Measurements from ENCODE around the gene SSBP2. TPM values are rescaled to one million over a fixed set of nuclear protein-coding genes. Genes with fewer than 3 reads are reported as not detected.

The SSBP2 gene
- total and polyA plus RNA-seq, 2 of the 8 experiments (the other 6 are each of a cell fraction or from before 2014, with no cell fraction given) = 21.5 to 36.2 TPM

DNA sequence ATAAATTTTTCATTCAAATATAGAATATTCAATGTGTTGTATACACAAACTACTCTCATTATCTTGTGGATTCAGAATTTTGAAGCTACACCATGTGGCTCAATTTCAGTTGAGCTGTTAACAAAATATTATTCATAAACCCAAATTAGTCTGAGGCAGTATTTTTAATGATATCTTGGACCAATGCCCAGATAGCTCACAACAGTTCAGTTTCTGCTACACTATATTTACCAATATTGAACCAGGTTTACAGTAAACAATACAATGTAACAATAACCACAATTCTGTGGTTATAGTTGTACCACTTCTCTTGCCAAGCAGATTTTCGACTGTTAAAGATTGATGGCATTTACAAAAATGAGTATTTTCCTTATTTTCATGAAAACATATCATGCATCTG lies 99.9 kb downstream of the SSBP2 start (continued):
- TF ChIP-seq, protein P1, sequence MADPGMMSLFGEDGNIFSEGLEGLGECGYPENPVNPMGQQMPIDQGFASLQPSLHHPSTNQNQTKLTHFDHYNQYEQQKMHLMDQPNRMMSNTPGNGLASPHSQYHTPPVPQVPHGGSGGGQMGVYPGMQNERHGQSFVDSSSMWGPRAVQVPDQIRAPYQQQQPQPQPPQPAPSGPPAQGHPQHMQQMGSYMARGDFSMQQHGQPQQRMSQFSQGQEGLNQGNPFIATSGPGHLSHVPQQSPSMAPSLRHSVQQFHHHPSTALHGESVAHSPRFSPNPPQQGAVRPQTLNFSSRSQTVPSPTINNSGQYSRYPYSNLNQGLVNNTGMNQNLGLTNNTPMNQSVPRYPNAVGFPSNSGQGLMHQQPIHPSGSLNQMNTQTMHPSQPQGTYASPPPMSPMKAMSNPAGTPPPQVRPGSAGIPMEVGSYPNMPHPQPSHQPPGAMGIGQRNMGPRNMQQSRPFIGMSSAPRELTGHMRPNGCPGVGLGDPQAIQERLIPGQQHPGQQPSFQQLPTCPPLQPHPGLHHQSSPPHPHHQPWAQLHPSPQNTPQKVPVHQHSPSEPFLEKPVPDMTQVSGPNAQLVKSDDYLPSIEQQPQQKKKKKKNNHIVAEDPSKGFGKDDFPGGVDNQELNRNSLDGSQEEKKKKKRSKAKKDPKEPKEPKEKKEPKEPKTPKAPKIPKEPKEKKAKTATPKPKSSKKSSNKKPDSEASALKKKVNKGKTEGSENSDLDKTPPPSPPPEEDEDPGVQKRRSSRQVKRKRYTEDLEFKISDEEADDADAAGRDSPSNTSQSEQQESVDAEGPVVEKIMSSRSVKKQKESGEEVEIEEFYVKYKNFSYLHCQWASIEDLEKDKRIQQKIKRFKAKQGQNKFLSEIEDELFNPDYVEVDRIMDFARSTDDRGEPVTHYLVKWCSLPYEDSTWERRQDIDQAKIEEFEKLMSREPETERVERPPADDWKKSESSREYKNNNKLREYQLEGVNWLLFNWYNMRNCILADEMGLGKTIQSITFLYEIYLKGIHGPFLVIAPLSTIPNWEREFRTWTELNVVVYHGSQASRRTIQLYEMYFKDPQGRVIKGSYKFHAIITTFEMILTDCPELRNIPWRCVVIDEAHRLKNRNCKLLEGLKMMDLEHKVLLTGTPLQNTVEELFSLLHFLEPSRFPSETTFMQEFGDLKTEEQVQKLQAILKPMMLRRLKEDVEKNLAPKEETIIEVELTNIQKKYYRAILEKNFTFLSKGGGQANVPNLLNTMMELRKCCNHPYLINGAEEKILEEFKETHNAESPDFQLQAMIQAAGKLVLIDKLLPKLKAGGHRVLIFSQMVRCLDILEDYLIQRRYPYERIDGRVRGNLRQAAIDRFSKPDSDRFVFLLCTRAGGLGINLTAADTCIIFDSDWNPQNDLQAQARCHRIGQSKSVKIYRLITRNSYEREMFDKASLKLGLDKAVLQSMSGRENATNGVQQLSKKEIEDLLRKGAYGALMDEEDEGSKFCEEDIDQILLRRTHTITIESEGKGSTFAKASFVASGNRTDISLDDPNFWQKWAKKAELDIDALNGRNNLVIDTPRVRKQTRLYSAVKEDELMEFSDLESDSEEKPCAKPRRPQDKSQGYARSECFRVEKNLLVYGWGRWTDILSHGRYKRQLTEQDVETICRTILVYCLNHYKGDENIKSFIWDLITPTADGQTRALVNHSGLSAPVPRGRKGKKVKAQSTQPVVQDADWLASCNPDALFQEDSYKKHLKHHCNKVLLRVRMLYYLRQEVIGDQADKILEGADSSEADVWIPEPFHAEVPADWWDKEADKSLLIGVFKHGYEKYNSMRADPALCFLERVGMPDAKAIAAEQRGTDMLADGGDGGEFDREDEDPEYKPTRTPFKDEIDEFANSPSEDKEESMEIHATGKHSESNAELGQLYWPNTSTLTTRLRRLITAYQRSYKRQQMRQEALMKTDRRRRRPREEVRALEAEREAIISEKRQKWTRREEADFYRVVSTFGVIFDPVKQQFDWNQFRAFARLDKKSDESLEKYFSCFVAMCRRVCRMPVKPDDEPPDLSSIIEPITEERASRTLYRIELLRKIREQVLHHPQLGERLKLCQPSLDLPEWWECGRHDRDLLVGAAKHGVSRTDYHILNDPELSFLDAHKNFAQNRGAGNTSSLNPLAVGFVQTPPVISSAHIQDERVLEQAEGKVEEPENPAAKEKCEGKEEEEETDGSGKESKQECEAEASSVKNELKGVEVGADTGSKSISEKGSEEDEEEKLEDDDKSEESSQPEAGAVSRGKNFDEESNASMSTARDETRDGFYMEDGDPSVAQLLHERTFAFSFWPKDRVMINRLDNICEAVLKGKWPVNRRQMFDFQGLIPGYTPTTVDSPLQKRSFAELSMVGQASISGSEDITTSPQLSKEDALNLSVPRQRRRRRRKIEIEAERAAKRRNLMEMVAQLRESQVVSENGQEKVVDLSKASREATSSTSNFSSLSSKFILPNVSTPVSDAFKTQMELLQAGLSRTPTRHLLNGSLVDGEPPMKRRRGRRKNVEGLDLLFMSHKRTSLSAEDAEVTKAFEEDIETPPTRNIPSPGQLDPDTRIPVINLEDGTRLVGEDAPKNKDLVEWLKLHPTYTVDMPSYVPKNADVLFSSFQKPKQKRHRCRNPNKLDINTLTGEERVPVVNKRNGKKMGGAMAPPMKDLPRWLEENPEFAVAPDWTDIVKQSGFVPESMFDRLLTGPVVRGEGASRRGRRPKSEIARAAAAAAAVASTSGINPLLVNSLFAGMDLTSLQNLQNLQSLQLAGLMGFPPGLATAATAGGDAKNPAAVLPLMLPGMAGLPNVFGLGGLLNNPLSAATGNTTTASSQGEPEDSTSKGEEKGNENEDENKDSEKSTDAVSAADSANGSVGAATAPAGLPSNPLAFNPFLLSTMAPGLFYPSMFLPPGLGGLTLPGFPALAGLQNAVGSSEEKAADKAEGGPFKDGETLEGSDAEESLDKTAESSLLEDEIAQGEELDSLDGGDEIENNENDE (IDR thresholded peaks at IDR 0.05; ENCODE audit: insufficient replicate concordance, low read length) = no peak
